HCT116 (cell line): Measurements from ENCODE around the gene SLC9A2. TPM values are rescaled to one million over a fixed set of nuclear protein-coding genes. Genes with fewer than 3 reads are reported as not detected.

Experiments used
- ATAC-seq: fragments of 200-7000 bp; cut with Tn5 transposase; 2 replicates; pipeline ENCODE4 v1.9.1; 2020; ENCODE audit warnings: mild to moderate bottlenecking, moderate library complexity
- BruUV-seq: library from RNA; stranded (reverse); fragments of 400-500 nt; replicated peaks from 2 replicates; lab custom pipeline; 2021; lab: Mats Ljungman, UMichigan
- CTCF ChIA-PET: fragments of 300-600 bp; sonication (Branson Sonifier 250); formaldehyde crosslinking; loops from one replicate; lab custom pipeline; 2021; ENCODE audit warnings: antibody characterized with exemption; lab: Charles Lee
- POLR2A ChIA-PET: fragments of 300-600, 350-600 bp; sonication (Branson Sonifier 250); formaldehyde crosslinking; loops from one replicate; lab custom pipeline; 2021; ENCODE audit warnings: antibody characterized with exemption; lab: Charles Lee
- RAD21 ChIA-PET, 2 experiments: fragments of 300-600 bp; sonication (Branson Sonifier 250); formaldehyde crosslinking; loops; one replicate each; lab custom pipeline; 2023; ENCODE audit warnings: low total read pairs in 2 of 2; ENCODE audit not compliant: uncharacterized antibody in 2 of 2, unreplicated experiment in 2 of 2, low non-redundant PET in 1 of 2; lab: Charles Lee
- DNase-seq: peaks from one replicate; pipeline ENCODE4 v3.0.0-alpha.2; 2010; ENCODE audit warnings: low read depth, low spot score
- H2AFZ ChIP-seq: fragments of 200-600 bp; shearing (Covaris generic), sonication (generic); 2 replicates; pipeline ENCODE4 v1.6.1; 2017; ENCODE audit warnings: low read depth, mixed run types, mixed read lengths, antibody characterized with exemption, low read length; ENCODE audit not compliant: poor library complexity, severe bottlenecking
- H3K27ac ChIP-seq: 2 replicates; pipeline ENCODE4 v1.5.1; 2012; ENCODE audit warnings: low read depth, low read length
- H3K27me3 ChIP-seq: fragments of 200-600 bp; sonication (generic); 2 replicates; pipeline ENCODE4 v1.6.1; 2016; ENCODE audit warnings: mixed run types, low read length, mixed read lengths; ENCODE audit not compliant: insufficient read depth
- H3K36me3 ChIP-seq, 2 experiments: fragments of 200-500 bp in 1 of 2; fragments of 200-600 bp in 1 of 2; sonication (Bioruptor generic) in 1 of 2; sonication (generic) in 1 of 2; 2 replicates each; pipeline versions ENCODE4 v1.5.1 to v1.6.1; 2014 to 2016; ENCODE audit warnings: low read length in 2 of 2, inconsistent platforms in 1 of 2, mixed read lengths in 1 of 2, mixed run types in 1 of 2; ENCODE audit not compliant: insufficient read depth in 2 of 2, control insufficient read depth in 1 of 2
- H3K4me1 ChIP-seq, 2 experiments: fragments of 200-600 bp in 1 of 2; sonication (generic) in 1 of 2; 2 replicates each; pipeline versions ENCODE4 v1.5.1 to v1.6.1; 2012 to 2017; ENCODE audit warnings: low read length in 2 of 2, inconsistent platforms in 1 of 2, mild to moderate bottlenecking in 1 of 2, mixed read lengths in 1 of 2, mixed run types in 1 of 2, moderate library complexity in 1 of 2; ENCODE audit not compliant: insufficient read depth in 2 of 2, control insufficient read depth in 1 of 2
- H3K4me2 ChIP-seq: fragments of 200-600 bp; sonication (generic); 2 replicates; pipeline ENCODE4 v1.6.1; 2017; ENCODE audit warnings: mixed run types, low read length, mixed read lengths
- H3K4me3 ChIP-seq, 2 experiments: fragments of 200-600 bp in 1 of 2; sonication (generic) in 1 of 2; replicated peaks in 1 of 2; 2 replicates each; pipeline ENCODE4 v1.5.1; 2011 to 2016; ENCODE audit warnings: low read length in 2 of 2, control low read depth in 1 of 2, low read depth in 1 of 2, mild to moderate bottlenecking in 1 of 2, mixed read lengths in 1 of 2, mixed run types in 1 of 2
- H3K79me2 ChIP-seq: fragments of 200-600 bp; sonication (generic); 2 replicates; pipeline ENCODE4 v1.6.1; 2017; ENCODE audit warnings: mild to moderate bottlenecking, mixed run types, low read length, moderate library complexity, mixed read lengths; ENCODE audit not compliant: insufficient read depth
- H3K9ac ChIP-seq: fragments of 200-600 bp; sonication (generic); 2 replicates; pipeline ENCODE4 v1.6.1; 2016; ENCODE audit warnings: low read length, mixed read lengths
- H3K9me2 ChIP-seq: fragments of 200-600 bp; sonication (generic), shearing (Covaris generic); 2 replicates; pipeline ENCODE4 v1.6.1; 2017; ENCODE audit warnings: mixed run types, mild to moderate bottlenecking, moderate library complexity; ENCODE audit not compliant: insufficient read depth
- H3K9me3 ChIP-seq, 2 experiments: fragments of 200-500 bp in 1 of 2; fragments of 200-600 bp in 1 of 2; sonication (Bioruptor generic) in 1 of 2; sonication (generic) in 1 of 2; 2 replicates each; pipeline ENCODE4 v1.6.1; 2014 to 2017; ENCODE audit warnings: low read length in 2 of 2, mixed read lengths in 2 of 2, inconsistent platforms in 1 of 2, low read depth in 1 of 2, mild to moderate bottlenecking in 1 of 2, mixed run types in 1 of 2, moderate library complexity in 1 of 2; ENCODE audit not compliant: control insufficient read depth in 1 of 2, insufficient read depth in 1 of 2
- H4K20me1 ChIP-seq: fragments of 200-600 bp; sonication (generic), shearing (Covaris generic); 2 replicates; pipeline ENCODE4 v1.6.1; 2017; ENCODE audit warnings: mixed run types, mild to moderate bottlenecking, moderate library complexity; ENCODE audit not compliant: insufficient read depth
- CBX3 ChIP-seq: IDR thresholded peaks from 2 replicates; pipeline ENCODE4 v1.6.1; 2012; ENCODE audit warnings: low read depth
- CEBPB ChIP-seq: IDR thresholded peaks from 2 replicates; pipeline ENCODE4 v1.6.1; 2012; ENCODE audit warnings: low read depth
- EGR1 ChIP-seq: IDR thresholded peaks from 2 replicates; pipeline ENCODE4 v1.6.1; 2012; ENCODE audit warnings: low read depth
- ELF1 ChIP-seq: IDR thresholded peaks from 2 replicates; pipeline ENCODE4 v1.6.1; 2012; ENCODE audit warnings: low read depth, borderline replicate concordance
- EZH2phosphoT487 ChIP-seq: fragments of 200-600 bp; IDR thresholded peaks from 2 replicates; pipeline ENCODE4 v1.6.1; 2018; ENCODE audit warnings: antibody characterized with exemption, borderline replicate concordance
- JUND ChIP-seq: IDR thresholded peaks from 2 replicates; pipeline ENCODE4 v1.6.1; 2012
- RAD21 ChIP-seq: IDR thresholded peaks from 2 replicates; pipeline ENCODE4 v1.6.1; 2012; ENCODE audit warnings: low read depth, mild to moderate bottlenecking
- TCF7L2 ChIP-seq: IDR thresholded peaks from 2 replicates; pipeline ENCODE4 v1.7.0; 2011; ENCODE audit warnings: borderline replicate concordance, inconsistent platforms; ENCODE audit not compliant: insufficient read depth, insufficient read length; ENCODE audit errors: extremely low read depth
- YY1 ChIP-seq: IDR thresholded peaks from 2 replicates; pipeline ENCODE4 v1.6.1; 2011; ENCODE audit warnings: low read length, low read depth, moderate library complexity, mild to moderate bottlenecking; ENCODE audit not compliant: insufficient replicate concordance; ENCODE audit errors: extremely low read depth
- ZFX ChIP-seq: fragments of 450-650 bp; IDR thresholded peaks from 2 replicates; pipeline ENCODE4 v1.6.1; 2017
- ZNF274 ChIP-seq: fragments of 200-500 bp; sonication (Bioruptor generic); IDR thresholded peaks from 2 replicates; pipeline ENCODE4 v1.6.1; 2014; ENCODE audit warnings: mild to moderate bottlenecking, low read depth, low read length, inconsistent platforms
- intact Hi-C: fragments of 100-400 bp; cut with micrococcal nuclease; formaldehyde crosslinking; loops from 2 replicates; pipeline ENCODE4 v1.10.0; 2022
- total RNA-seq: library from RNA; stranded (reverse); gene quantifications from one replicate; pipeline ENCODE4 v1.2.1, GENCODE V29; 2021; ENCODE audit not compliant: unreplicated experiment
- TF ChIP-seq, protein P1 (sequence below): IDR thresholded peaks from 2 replicates; pipeline ENCODE4 v1.6.1; 2012
- TF ChIP-seq, protein P2 (sequence below): IDR thresholded peaks from 2 replicates; pipeline ENCODE4 v1.6.1; 2012

The SLC9A2 gene
- total RNA-seq, 1 experiment from 2014 or later, result 1.4 TPM

DNA sequence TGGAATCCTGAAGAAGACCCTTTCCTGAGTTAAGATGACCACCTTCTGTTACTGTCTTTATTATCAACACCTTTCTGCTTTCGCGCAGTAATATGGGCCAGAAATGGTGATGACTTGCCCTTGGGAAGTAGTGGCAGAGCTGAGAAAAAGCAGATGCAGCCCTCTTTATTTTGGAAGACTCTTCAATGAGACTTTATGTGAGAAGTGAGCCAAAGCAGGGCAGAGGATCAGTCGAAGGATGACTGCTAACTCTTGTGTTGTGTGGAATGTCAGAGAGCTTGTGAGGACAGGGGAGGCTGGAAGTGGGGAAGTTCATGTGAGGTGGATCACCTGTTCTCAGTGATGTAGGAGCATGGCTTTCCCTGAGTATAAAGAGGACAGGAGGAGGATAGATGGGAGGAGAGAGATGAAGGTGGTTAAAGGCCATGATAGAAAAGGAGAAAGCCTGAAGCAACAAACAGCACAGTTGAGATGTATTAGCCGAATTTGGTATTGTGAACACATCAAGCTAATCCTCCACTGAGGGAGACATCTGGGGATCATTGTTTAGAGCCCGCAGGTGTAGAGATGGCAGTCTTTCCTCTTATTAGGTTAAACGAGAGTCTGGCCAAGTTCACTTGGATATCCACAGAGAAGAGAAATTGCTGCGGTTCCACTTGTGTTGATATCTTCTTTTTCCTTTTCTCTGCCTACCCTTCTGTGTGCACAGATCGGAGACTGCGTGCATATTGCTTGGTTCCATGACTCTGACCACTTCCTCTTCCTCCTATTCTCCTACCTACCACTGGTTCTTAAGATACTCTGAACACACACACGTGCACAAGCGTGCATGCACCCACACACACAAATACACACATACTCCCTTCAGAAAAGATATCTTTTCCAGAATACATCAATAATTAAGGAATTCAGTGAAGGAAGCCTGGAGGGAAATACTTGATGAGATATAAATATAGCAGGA is 67.4 kb downstream of the SLC9A2 start:
- no peak overlapping the region for H3K27ac ChIP-seq
- no peak overlapping the region for H3K4me2 ChIP-seq
- no peak for DNase-seq
- TF ChIP-seq JUND (no peak), EZH2phosphoT487 (no peak), CBX3 (no peak), RAD21 (no peak), EGR1 (no peak), ZNF274 (no peak), ZFX (no peak), ELF1 (no peak), TCF7L2 (no peak), CEBPB (no peak), YY1 (no peak)
- TF ChIP-seq, protein P1, sequence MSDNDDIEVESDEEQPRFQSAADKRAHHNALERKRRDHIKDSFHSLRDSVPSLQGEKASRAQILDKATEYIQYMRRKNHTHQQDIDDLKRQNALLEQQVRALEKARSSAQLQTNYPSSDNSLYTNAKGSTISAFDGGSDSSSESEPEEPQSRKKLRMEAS, result no peak
- TF ChIP-seq, protein P2, sequence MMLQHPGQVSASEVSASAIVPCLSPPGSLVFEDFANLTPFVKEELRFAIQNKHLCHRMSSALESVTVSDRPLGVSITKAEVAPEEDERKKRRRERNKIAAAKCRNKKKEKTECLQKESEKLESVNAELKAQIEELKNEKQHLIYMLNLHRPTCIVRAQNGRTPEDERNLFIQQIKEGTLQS, result no peak
- intact Hi-C loops, result no loop called here
- H3K4me1 ChIP-seq, result no peaks in the 10 kb centered on the region
- no peaks in the 10 kb centered on the region for H3K36me3 ChIP-seq
- H3K4me3 ChIP-seq, result no peak overlapping the region
- no peak for ATAC-seq
- H3K79me2 ChIP-seq, result no peaks in the 10 kb centered on the region
- H4K20me1 ChIP-seq, result no peaks in the 10 kb centered on the region
- H3K9me2 ChIP-seq, result no peaks in the 10 kb centered on the region
- ChIA-PET CTCF (no interaction called here), RAD21 (no interaction called here), POLR2A (no interaction called here)
- no TSS peak for BruUV-seq
- H2AFZ ChIP-seq, result no peak overlapping the region
- no peak overlapping the region for H3K9ac ChIP-seq
- H3K9me3 ChIP-seq, result no peaks in the 10 kb centered on the region
- H3K27me3 ChIP-seq, result no peaks in the 10 kb centered on the region
